LNCAP (cell line): Measurements from ENCODE around the gene SLC12A8.

Source experiments
- CTCF ChIP-seq: fragments of 450-650 bp; IDR thresholded peaks from 2 replicates; pipeline ENCODE4 v1.5.1; 2017; ENCODE audit warnings: mild to moderate bottlenecking

The SLC12A8 gene

GRCh38 chr3:125042725-125043406 lies 169.7 kb downstream of the SLC12A8 start:
- no peak for TF ChIP-seq CTCF

- TF ChIP-seq CTCF, result no peak
These were observed 173.1 kb downstream of the SLC12A8 start for GRCh38 chr3:125039131-125040100.

- TF ChIP-seq CTCF, result no peak
These were observed 174.9 kb downstream of the SLC12A8 start for GRCh38 chr3:125037498-125038150.

GRCh38 chr3:125035217-125035616 lies 177.3 kb downstream of the SLC12A8 start:
- TF ChIP-seq CTCF, result no peak

- no peak for TF ChIP-seq CTCF
These were observed 178.9 kb downstream of the SLC12A8 start for GRCh38 chr3:125033616-125034015.

- TF ChIP-seq CTCF, result no peak
These were observed 179.4 kb downstream of the SLC12A8 start for GRCh38 chr3:125033135-125033534.

GRCh38 chr3:125032683-125033082 lies 179.9 kb downstream of the SLC12A8 start:
- no peak for TF ChIP-seq CTCF
